ENCODE measurements around the gene FNBP1. TPM values are rescaled to one million over a fixed set of nuclear protein-coding genes. Genes with fewer than 3 reads are reported as not detected.
A peak's percentile ranks its signal among the peaks of the same experiment; 100 is the strongest.

The FNBP1 gene
- total and polyA plus RNA-seq, 8 donors: 5.3 to 18.5 (median 7.1) TPM

GRCh38 chr9:129916707-129917106 is 126.3 kb downstream of the FNBP1 start:
- WGBS, 2 donors: 96 to 97% methylated on average over 7 of the region's 7 CpGs
- Histone ChIP-seq H3K36me3 (no peaks in the 10 kb centered on the region), H3K4me3 (no peak overlapping the region), H3K27me3 (no peaks in the 10 kb centered on the region), H3K9me3 (no peaks in the 10 kb centered on the region), H3K27ac (no peak overlapping the region), H3K4me1 (no peaks in the 10 kb centered on the region)
- ATAC-seq (no peak), FAIRE-seq (no peak), DNase-seq (no peak)
- TF ChIP-seq CTCF (IDR thresholded peaks at IDR 0.05): no peak
- intact Hi-C loops (cut with DNase I): no loop called here

GRCh38 chr9:129914051-129914450 is 128.9 kb downstream of the FNBP1 start:
- 88% methylated on average over 5 of the region's 5 CpGs for WGBS, 2 donors
- Histone ChIP-seq H3K27ac (no peak overlapping the region), H3K36me3 (no peaks in the 10 kb centered on the region), H3K27me3 (no peaks in the 10 kb centered on the region), H3K4me3 (no peak overlapping the region), H3K4me1 (no peaks in the 10 kb centered on the region), H3K9me3 (no peaks in the 10 kb centered on the region)
- no peak for TF ChIP-seq CTCF (IDR thresholded peaks at IDR 0.05)
- intact Hi-C loops (cut with DNase I): no loop called here
- FAIRE-seq (no peak), DNase-seq (no peak), ATAC-seq (no peak)

- intact Hi-C loops (cut with DNase I): no loop called here
- H3K9me3 ChIP-seq: no peaks in the 10 kb centered on the region
- no peaks in the 10 kb centered on the region for H3K4me1 ChIP-seq
- ATAC-seq: peak in 2 of 4 donors; percentile 50 to 81
- no peak for FAIRE-seq
- TF ChIP-seq CTCF (IDR thresholded peaks at IDR 0.05): no peak
- no peaks in the 10 kb centered on the region for H3K36me3 ChIP-seq
- no peak overlapping the region for H3K4me3 ChIP-seq
- H3K27ac ChIP-seq: no peak overlapping the region
- 84 to 89% methylated on average over 15 of the region's 15 CpGs for WGBS, 2 donors
- H3K27me3 ChIP-seq: no peaks in the 10 kb centered on the region
- no peak for DNase-seq
These were observed 132.1 kb downstream of the FNBP1 start for GRCh38 chr9:129910628-129911567.

GRCh38 chr9:129909851-129910250 is 133.1 kb downstream of the FNBP1 start:
- no peaks in the 10 kb centered on the region for H3K36me3 ChIP-seq
- no peaks in the 10 kb centered on the region for H3K4me1 ChIP-seq
- H3K4me3 ChIP-seq: no peak overlapping the region
- ATAC-seq: no peak
- H3K27me3 ChIP-seq: no peaks in the 10 kb centered on the region
- no peaks in the 10 kb centered on the region for H3K9me3 ChIP-seq
- WGBS, 2 donors: 93 to 95% methylated on average over 9 of the region's 9 CpGs
- no peak for DNase-seq
- no peak for FAIRE-seq
- no peak overlapping the region for H3K27ac ChIP-seq
- TF ChIP-seq CTCF (IDR thresholded peaks at IDR 0.05): no peak
- intact Hi-C loops (cut with DNase I): no loop called here

GRCh38 chr9:129908906-129909305 is 134.1 kb downstream of the FNBP1 start:
- Histone ChIP-seq H3K4me1 (no peaks in the 10 kb centered on the region), H3K27me3 (no peaks in the 10 kb centered on the region), H3K36me3 (no peaks in the 10 kb centered on the region), H3K4me3 (no peak overlapping the region), H3K27ac (no peak overlapping the region), H3K9me3 (no peaks in the 10 kb centered on the region)
- no peak for DNase-seq
- no peak for ATAC-seq
- no peak for FAIRE-seq
- intact Hi-C loops (cut with DNase I): no loop called here
- 84 to 86% methylated on average over 4 of the region's 4 CpGs for WGBS, 2 donors
- no peak for TF ChIP-seq CTCF (IDR thresholded peaks at IDR 0.05)

Measured in pancreas (tissue), 10 donors.